Islet precursor cell (in vitro differentiated cells): ENCODE data around the gene KRT33B.

Experiments
- DNase-seq: peaks from one replicate; pipeline ENCODE4 v3.0.0-alpha.2; 2018

Gene KRT33B

GRCh38 chr17:41345992-41346391 lies 23.6 kb downstream of the KRT33B start:
- DNase-seq, result peak; percentile 28

GRCh38 chr17:41343029-41343428 lies 26.6 kb downstream of the KRT33B start:
- DNase-seq, result peak; percentile 19

- no peak for DNase-seq
Measured at GRCh38 chr17:41340934-41341861, 28.4 kb downstream of the KRT33B start.

GRCh38 chr17:41340494-41340893 lies 29.1 kb downstream of the KRT33B start:
- DNase-seq, result peak; percentile 41

GRCh38 chr17:41339571-41340172 lies 29.9 kb downstream of the KRT33B start:
- peak; percentile 45 for DNase-seq

- peak; percentile 21 for DNase-seq
Measured at GRCh38 chr17:41338961-41339485, 30.6 kb downstream of the KRT33B start.

GRCh38 chr17:41335747-41336146 lies 33.9 kb downstream of the KRT33B start:
- no peak for DNase-seq

GRCh38 chr17:41334385-41335305 lies 35.0 kb downstream of the KRT33B start:
- DNase-seq, result peak; percentile 43

GRCh38 chr17:41333836-41334235 lies 35.8 kb downstream of the KRT33B start:
- DNase-seq, result peak; percentile 36

GRCh38 chr17:41333098-41333497 lies 36.5 kb downstream of the KRT33B start:
- DNase-seq, result peak; percentile 62

- DNase-seq, result peak; percentile 55
Measured at GRCh38 chr17:41332239-41332638, 37.4 kb downstream of the KRT33B start.

- peak; percentile 38 for DNase-seq
Measured at GRCh38 chr17:41331606-41332005, 38.0 kb downstream of the KRT33B start.

- peak; percentile 89 for DNase-seq
Measured at GRCh38 chr17:41329279-41329948, 40.2 kb downstream of the KRT33B start.

GRCh38 chr17:41328207-41328606 lies 41.4 kb downstream of the KRT33B start:
- DNase-seq, result peak; percentile 49

GRCh38 chr17:41327411-41328120 lies 42.0 kb downstream of the KRT33B start:
- DNase-seq, result peak; percentile 51

GRCh38 chr17:41326173-41327145 lies 43.2 kb downstream of the KRT33B start:
- DNase-seq, result peak; percentile 51

- DNase-seq, result peak; percentile 42
Measured at GRCh38 chr17:41325611-41326010, 44.0 kb downstream of the KRT33B start.

- DNase-seq, result peak; percentile 43
Measured at GRCh38 chr17:41325126-41325525, 44.5 kb downstream of the KRT33B start.

- peak; percentile 75 for DNase-seq
Measured at GRCh38 chr17:41324180-41325075, 45.2 kb downstream of the KRT33B start.
